Measurements from ENCODE around the gene COG8.

GRCh38 chr16:69309316-69309715 is 30.0 kb downstream of the COG8 start:
- TF ChIP-seq CTCF (IDR thresholded peaks at IDR 0.05; ENCODE audit: insufficient read depth, low read depth, low read length) (no peak), EZH2 (IDR thresholded peaks at IDR 0.05; ENCODE audit: insufficient read depth, low read length) (no peak)

Measured in astrocyte (in vitro differentiated cells and primary cell).